Measurements from ENCODE around the gene CCR3.

GRCh38 chr3:46200211-46200610 lies 42.0 kb upstream of the CCR3 start:
- TF ChIP-seq CTCF (IDR thresholded peaks at IDR 0.05), result no peak
- no peak for TF ChIP-seq POLR2A (IDR thresholded peaks at IDR 0.05)
